Tibial nerve (tissue), 4 donors: ENCODE results near the gene SPECC1. TPM values are rescaled to one million over a fixed set of nuclear protein-coding genes. Genes with fewer than 3 reads are reported as not detected.

Experiments
- DNase-seq, 2 donors: peaks; one replicate each; pipeline ENCODE4 v3.0.0-alpha.2; 2019; ENCODE audit warnings: low spot score in 2 of 2
- H3K27ac ChIP-seq, 4 donors: fragments of 200-600 bp; sonication (generic) in 3 of 4; one replicate each; pipeline ENCODE4 v1.5.1; 2017 to 2019; ENCODE audit warnings: mild to moderate bottlenecking in 1 of 4
- H3K27me3 ChIP-seq, 2 donors: fragments of 200-600 bp; sonication (generic) in 1 of 2; one replicate each; pipeline versions ENCODE4 v1.5.1 to v1.6.0; 2017 to 2019
- H3K36me3 ChIP-seq, 3 donors: fragments of 200-600 bp; sonication (generic); one replicate each; pipeline ENCODE4 v1.5.1; 2018 to 2019
- H3K4me1 ChIP-seq, 4 donors: fragments of 200-600 bp; sonication (generic) in 3 of 4; one replicate each; pipeline ENCODE4 v1.5.1; 2017 to 2019
- H3K4me3 ChIP-seq, 4 donors: fragments of 200-600 bp; sonication (generic) in 3 of 4; one replicate each; pipeline ENCODE4 v1.5.1; 2017 to 2019; ENCODE audit warnings: mild to moderate bottlenecking in 1 of 4, moderate library complexity in 1 of 4
- H3K9me3 ChIP-seq, 4 donors: fragments of 200-600 bp; sonication (generic) in 3 of 4; one replicate each; pipeline ENCODE4 v1.5.1; 2017 to 2019
- CTCF ChIP-seq, 5 experiments: fragments of 200-600 bp in 3 of 5; fragments of 450-650 bp in 2 of 5; sonication (generic) in 3 of 5; IDR thresholded peaks; one replicate each; pipeline ENCODE4 v1.5.1; 2016 to 2019; ENCODE audit warnings: antibody characterized with exemption in 5 of 5, mild to moderate bottlenecking in 3 of 5, moderate library complexity in 2 of 5
- EP300 ChIP-seq, 2 donors: sonication (generic); formaldehyde crosslinking; IDR thresholded peaks; one replicate each; pipeline ENCODE4 v1.6.1; 2017; ENCODE audit warnings: antibody characterized with exemption in 2 of 2, mild to moderate bottlenecking in 1 of 2
- POLR2A ChIP-seq, 2 donors: fragments of 450-650 bp; IDR thresholded peaks; one replicate each; pipeline ENCODE4 v1.6.1; 2017; ENCODE audit warnings: antibody characterized with exemption in 2 of 2, mild to moderate bottlenecking in 2 of 2, moderate library complexity in 2 of 2
- WGBS, 2 donors: methylation state at CpG; one replicate each; pipeline ENCODE4 v1.1.5; 2018; 5-methylcytosine and 5-hydroxymethylcytosine counted together
- total RNA-seq, 4 donors: library from RNA; depleted of rRNA; stranded (reverse); fragments of >200 nt; gene quantifications; one replicate each; pipeline ENCODE4 v1.1.0, GENCODE V29; 2016

SPECC1 gene
- total RNA-seq, 4 donors from 2014 or later: 63.2 to 139 (median 98.1) TPM

GRCh38 chr17:20149251-20149650 is 140.1 kb downstream of the SPECC1 start:
- WGBS, 2 donors: 68 to 79% methylated on average over 4 of the region's 4 CpGs
- TF ChIP-seq POLR2A (IDR thresholded peaks at IDR 0.05): no peak
- no peak for DNase-seq

GRCh38 chr17:20151174-20151573 is 142.0 kb downstream of the SPECC1 start:
- TF ChIP-seq POLR2A (IDR thresholded peaks at IDR 0.05) (no peak), CTCF (IDR thresholded peaks at IDR 0.05) (no peak), EP300 (IDR thresholded peaks at IDR 0.05) (no peak)
- H3K4me3 ChIP-seq: no peak overlapping the region
- 86 to 87% methylated on average over 5 of the region's 5 CpGs for WGBS, 2 donors
- no peak for DNase-seq
- no peaks in the 10 kb centered on the region for H3K36me3 ChIP-seq
- no peaks in the 10 kb centered on the region for H3K9me3 ChIP-seq
- peaks cover 0 to 11% (median 4%) of the 10 kb centered on the region in 4 donors for H3K4me1 ChIP-seq
- H3K27ac ChIP-seq: no peak overlapping the region
- no peaks in the 10 kb centered on the region for H3K27me3 ChIP-seq

More at GRCh38 chr17:20149251-20149650, 140.1 kb downstream of the SPECC1 start:
- no peaks in the 10 kb centered on the region for H3K36me3 ChIP-seq
- no peak overlapping the region for H3K27ac ChIP-seq
- H3K27me3 ChIP-seq: no peaks in the 10 kb centered on the region
- no peaks in the 10 kb centered on the region for H3K4me1 ChIP-seq
- H3K9me3 ChIP-seq: no peaks in the 10 kb centered on the region
- no peak overlapping the region for H3K4me3 ChIP-seq

- Histone ChIP-seq H3K36me3 (no peaks in the 10 kb centered on the region), H3K9me3 (no peaks in the 10 kb centered on the region), H3K4me3 (no peak overlapping the region), H3K27me3 (no peaks in the 10 kb centered on the region), H3K4me1 (peaks cover 0 to 20% (median 12%) of the 10 kb centered on the region in 4 donors), H3K27ac (no peak overlapping the region)
- TF ChIP-seq POLR2A (IDR thresholded peaks at IDR 0.05) (no peak), EP300 (IDR thresholded peaks at IDR 0.05) (no peak), CTCF (IDR thresholded peaks at IDR 0.05) (no peak)
- DNase-seq: no peak
- 97 to 98% methylated on average over 2 of the region's 2 CpGs for WGBS, 2 donors
Observed at GRCh38 chr17:20153231-20153630, 144.1 kb downstream of the SPECC1 start.

- no peak for DNase-seq
- Histone ChIP-seq H3K4me1 (peaks cover 0 to 20% (median 12%) of the 10 kb centered on the region in 4 donors), H3K9me3 (no peaks in the 10 kb centered on the region), H3K36me3 (no peaks in the 10 kb centered on the region), H3K27me3 (no peaks in the 10 kb centered on the region), H3K27ac (no peak overlapping the region), H3K4me3 (no peak overlapping the region)
- TF ChIP-seq EP300 (IDR thresholded peaks at IDR 0.05): no peak
- 92 to 95% methylated on average over 11 of the region's 11 CpGs for WGBS, 2 donors
Observed at GRCh38 chr17:20154286-20155000, 145.3 kb downstream of the SPECC1 start.

- Histone ChIP-seq H3K27me3 (no peaks in the 10 kb centered on the region), H3K9me3 (no peaks in the 10 kb centered on the region), H3K27ac (peak overlapping the region in 3 of 4 donors; percentile 76 to 80 (median 79)), H3K4me3 (peak overlapping the region; percentile 32 to 91 (median 88)), H3K4me1 (peaks cover 0 to 20% (median 12%) of the 10 kb centered on the region in 4 donors), H3K36me3 (no peaks in the 10 kb centered on the region)
- TF ChIP-seq POLR2A (IDR thresholded peaks at IDR 0.05) (peak; percentile 15 to 54), CTCF (IDR thresholded peaks at IDR 0.05) (peak in 2 of 5 experiments; percentile 17 to 38), EP300 (IDR thresholded peaks at IDR 0.05) (peak in 1 of 2 donors; percentile 50)
- DNase-seq: peak; percentile 88 to 92
- 19 to 29% methylated on average over 26 to 39 of the region's 69 CpGs for WGBS, 2 donors
Observed at GRCh38 chr17:20155258-20156195, 146.4 kb downstream of the SPECC1 start.
